Epithelial cell of proximal tubule (primary cell): Measurements from ENCODE around the gene SOX6. TPM values are rescaled to one million over a fixed set of nuclear protein-coding genes. Genes with fewer than 3 reads are reported as not detected.

Source experiments
- DNase-seq: peaks from one replicate; pipeline ENCODE4 v3.0.0-alpha.2; 2011; ENCODE audit warnings: low read depth
- H3K4me3 ChIP-seq: 2 replicates; pipeline ENCODE4 v1.5.1; 2011; ENCODE audit warnings: low read depth, mild to moderate bottlenecking, low read length
- CTCF ChIP-seq: conservative IDR thresholded peaks from 2 replicates; pipeline ENCODE4 v1.5.1; 2012; ENCODE audit warnings: low read depth, mild to moderate bottlenecking, low read length
- total RNA-seq: library from RNA; depleted of rRNA; stranded (reverse); fragments of >200 nt; gene quantifications from 2 replicates; pipeline ENCODE4 v1.2.3, GENCODE V29; 2015

The SOX6 gene
- total RNA-seq, 1 donor from 2014 or later, result 1.6 TPM

DNA sequence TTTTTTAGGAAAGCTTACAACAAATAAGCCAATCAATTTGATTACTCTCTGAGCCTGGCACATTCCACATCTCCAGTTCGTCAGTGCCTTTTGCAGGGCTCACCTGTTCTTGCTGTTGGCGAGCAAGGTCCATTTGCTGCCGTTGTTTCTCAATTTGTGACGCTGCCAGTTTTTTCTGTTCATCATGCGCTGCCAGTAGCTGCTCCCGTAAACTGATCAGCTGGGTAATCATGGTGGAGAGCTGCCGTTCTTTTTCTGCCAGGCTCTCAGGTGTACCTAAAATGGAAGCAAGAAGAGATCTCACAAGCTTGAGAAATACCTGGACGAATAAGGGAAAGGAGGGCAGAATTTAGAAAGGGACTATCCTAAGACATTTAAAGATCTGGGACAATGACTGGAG lies 169.7 kb downstream of the SOX6 start:
- no peak overlapping the region for H3K4me3 ChIP-seq
- no peak for DNase-seq
- no peak for TF ChIP-seq CTCF

DNA sequence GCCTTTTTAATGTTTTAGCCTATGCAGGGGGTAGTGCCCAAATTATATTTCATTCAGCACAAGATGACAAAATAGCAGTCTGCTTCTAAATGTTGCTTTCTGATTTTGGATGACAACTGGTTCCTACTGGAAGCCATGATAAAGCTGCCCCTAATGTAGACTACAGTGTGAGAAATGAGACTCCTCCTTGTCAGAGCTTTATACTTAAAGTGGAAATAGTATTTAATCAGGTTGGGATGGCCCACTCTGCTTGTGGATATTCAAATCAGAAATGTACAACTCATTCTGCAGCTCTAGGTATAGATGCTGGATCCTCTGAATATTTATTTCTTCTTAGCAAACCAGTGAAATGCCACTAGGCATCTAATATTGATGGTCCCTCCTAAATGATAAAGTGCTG lies 171.3 kb downstream of the SOX6 start:
- H3K4me3 ChIP-seq, result no peak overlapping the region
- no peak for TF ChIP-seq CTCF
- no peak for DNase-seq

DNA sequence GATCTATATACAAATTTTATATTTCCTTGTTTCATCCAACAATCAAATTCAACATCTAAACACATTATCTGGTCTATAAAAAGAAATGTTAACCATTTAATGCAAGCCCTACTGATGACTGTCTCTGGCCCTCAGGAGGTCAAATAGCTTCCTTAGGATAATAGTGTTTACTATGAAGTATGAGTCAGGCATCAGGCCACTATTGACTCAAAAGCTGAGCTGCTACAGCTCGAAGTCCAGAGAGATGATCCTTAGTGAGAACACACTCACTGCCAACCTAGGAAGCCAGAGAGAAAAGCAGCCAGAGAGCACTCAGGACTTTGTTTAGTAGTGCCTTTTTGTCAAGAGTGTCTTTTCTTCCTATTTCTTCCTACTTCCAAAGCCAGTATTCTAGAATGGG lies 171.8 kb downstream of the SOX6 start:
- DNase-seq, result peak; percentile 65
- no peak overlapping the region for H3K4me3 ChIP-seq
- TF ChIP-seq CTCF, result no peak

DNA sequence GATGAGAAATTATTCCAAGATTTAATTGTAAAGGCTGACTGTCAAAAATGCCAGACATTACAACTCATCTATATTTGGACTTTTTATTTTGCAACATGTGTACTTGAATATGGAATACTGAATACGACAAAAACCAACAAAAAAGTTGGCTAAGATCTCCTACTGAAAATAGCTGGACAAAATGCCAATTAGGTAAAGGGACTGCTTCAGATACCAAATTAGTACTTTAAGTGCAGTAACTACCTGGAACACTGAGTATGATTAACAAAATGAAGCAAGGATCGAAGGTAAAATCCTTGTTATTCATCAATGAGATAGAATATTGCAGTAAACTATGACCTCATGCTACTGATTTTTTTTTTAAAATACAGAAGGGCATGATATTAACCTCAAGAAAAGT lies 173.8 kb downstream of the SOX6 start:
- no peak overlapping the region for H3K4me3 ChIP-seq
- TF ChIP-seq CTCF, result no peak
- DNase-seq, result no peak

GRCh38 chr11:16180868-16181267 lies 175.5 kb downstream of the SOX6 start:
- no peak overlapping the region for H3K4me3 ChIP-seq
- no peak for TF ChIP-seq CTCF
- no peak for DNase-seq

- no peak for TF ChIP-seq CTCF
- DNase-seq, result no peak
- H3K4me3 ChIP-seq, result no peak overlapping the region
These were observed 176.7 kb downstream of the SOX6 start for GRCh38 chr11:16179676-16180075.

- no peak for DNase-seq
- H3K4me3 ChIP-seq, result no peak overlapping the region
- no peak for TF ChIP-seq CTCF
These were observed 178.1 kb downstream of the SOX6 start for GRCh38 chr11:16178273-16178672.
